CD1c-positive myeloid dendritic cell (primary cell): Measurements from ENCODE around the gene C7orf57.
"Not testable (repeated sequence)": the region's sequence is repeated elsewhere in the genome, so short reads cannot be mapped to it uniquely, and the experiment has no call there.

Experiments
- DNase-seq: peaks from one replicate; pipeline ENCODE4 v3.0.0-alpha.2; 2016; ENCODE audit errors: extremely low spot score

Gene C7orf57

DNA sequence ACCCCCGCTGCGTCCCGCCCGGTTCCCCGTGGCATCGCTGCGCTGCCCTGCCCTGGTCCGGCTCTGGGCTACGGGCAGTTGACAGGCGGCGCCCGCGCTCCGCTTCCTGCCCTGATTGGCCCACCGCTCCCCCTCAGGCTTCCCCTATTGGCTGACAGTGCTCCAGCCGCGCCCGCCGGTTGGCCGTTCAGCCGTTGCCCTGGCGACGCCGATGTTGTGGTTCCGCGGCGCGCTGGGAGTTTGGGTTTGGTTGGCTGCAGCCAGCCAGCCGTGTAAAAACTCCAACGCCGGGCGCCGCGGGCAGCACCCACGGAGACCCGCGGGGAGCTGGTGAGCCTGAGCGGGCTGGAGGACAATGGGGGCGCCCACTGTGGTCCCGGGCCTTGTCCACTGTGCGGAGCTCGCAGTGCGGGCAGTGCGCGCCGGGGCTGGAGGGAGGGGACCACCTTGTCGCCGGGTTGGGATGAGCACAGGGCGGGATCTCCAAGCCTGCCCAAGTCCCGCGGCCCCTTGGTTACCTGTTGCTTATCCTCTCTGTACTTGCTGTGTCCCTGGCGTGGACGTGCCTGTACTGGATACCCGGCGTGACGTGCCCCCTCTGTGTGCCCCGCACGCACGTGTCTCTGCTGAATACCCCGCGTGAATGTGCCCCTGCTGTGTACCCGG, at the start of gene C7orf57:
Gene C7orf57, plus strand, starts transcription at position 243 of the 666 bp plus-strand sequence. CDS start 766 bp downstream, outside the sequence.
- DNase-seq: peak; percentile 96

DNA sequence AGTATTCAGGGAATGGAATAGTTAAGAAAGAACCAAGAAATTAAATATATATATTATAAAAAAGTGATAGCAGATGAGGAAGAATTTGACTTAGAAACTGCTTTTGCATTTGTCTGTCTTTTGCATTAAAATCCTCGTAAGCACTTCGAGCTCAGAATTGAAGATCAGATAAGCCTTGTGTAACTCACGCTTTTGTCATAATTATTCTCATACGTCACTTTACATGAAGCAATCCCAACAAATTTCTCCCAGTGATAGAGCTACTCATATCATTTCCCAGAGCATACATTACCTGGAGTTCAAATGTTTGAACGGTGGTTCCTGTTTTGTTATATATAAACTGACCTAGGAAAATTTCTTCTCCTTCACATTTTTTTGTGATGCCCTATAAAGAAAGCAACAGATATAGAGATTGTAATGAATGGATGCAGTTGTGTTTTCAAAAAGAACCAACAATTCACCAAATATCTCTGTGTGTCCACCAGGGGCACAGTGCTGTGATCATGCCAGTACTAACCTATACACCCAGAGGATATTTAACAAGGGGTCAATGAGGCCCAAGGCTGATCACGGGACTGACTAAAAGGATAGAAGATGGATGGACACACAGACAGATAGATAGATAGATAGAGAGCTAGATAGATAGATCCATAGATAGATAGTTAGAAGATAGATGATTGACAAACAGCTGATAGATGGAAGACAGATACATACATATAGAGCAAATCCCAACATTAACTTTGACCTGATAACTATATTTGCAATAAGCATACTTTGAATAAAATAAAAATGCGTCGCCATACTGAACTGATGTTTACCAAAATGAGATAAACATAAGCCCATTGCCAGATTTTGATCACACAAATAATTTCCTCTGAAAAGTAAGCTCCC, 46.6 kb upstream of the C7orf57 start:
- peak; percentile 13 for DNase-seq

DNA sequence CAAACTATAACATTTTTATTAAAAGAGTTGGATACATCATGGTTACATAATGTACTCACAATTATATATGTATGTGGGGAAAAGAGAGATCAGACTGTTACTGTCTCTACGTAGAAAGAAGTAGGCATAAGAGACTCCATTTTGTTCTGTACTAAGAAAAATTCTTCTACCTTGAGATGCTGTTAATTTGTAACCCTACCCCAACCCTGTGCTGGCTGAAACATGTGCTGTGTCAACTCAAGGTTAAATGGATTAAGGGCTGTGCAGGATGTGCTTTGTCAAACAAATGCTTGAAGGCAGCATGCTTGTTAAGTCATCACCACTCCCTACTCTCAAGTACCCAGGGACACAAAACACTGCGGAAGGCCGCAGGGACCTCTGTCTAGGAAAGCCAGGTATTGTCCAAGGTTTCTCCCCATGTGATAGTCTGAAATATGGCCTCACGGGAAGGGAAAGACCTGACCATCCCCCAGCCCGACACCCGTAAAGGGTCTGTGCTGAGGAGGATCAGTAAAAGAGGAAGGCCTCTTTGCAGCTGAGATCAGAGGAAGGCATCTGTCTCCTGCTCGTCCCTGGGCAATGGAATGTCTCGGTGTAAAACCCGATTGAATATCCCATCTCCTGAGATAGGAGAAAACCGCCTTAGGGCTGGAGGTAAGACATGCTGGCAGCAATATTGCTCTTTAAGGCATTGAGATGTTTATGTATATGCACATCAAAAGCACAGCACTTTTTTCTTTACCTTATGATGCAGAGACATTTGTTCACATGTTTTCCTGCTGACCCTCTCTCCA, 45.5 kb upstream of the C7orf57 start:
- not testable (repeated sequence) for DNase-seq

DNA sequence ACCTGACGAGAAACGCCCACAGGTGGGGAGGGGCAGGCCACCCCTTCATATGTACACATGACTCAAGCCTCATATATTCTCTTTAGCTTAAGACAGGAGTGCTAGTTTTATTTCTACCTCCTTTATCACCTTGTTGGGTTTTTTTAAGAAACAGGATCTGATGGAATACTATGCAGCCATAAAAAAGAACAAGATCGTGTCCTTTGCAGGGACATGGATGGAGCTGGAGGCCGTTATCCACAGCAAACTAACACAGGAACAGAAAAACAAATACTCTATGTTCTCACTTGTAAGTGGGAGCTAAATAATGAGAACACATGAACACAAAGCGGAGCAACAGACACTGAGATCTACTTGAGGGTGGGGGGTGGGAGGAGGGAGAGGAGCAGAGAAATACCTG, 44.8 kb upstream of the C7orf57 start:
- DNase-seq: no peak

DNA sequence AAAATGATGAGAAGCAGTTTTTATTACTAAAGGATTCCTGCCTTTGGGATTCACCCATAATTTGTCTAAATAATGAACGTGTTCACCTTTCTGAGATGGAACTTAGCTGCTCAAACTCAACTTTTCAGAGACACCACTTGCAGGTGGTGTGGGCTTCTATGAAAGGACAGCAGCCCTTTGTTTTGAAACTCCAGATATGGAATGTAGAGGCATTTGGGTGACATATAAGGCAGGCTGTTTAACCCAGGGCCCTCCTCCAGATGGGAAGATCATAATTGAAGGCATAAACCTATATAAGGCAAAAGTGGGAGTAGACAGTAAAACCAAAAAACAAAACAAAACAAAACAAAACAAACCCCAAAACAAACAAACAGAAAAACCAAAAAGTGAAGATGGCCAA, 44.1 kb upstream of the C7orf57 start:
- no peak for DNase-seq

DNA sequence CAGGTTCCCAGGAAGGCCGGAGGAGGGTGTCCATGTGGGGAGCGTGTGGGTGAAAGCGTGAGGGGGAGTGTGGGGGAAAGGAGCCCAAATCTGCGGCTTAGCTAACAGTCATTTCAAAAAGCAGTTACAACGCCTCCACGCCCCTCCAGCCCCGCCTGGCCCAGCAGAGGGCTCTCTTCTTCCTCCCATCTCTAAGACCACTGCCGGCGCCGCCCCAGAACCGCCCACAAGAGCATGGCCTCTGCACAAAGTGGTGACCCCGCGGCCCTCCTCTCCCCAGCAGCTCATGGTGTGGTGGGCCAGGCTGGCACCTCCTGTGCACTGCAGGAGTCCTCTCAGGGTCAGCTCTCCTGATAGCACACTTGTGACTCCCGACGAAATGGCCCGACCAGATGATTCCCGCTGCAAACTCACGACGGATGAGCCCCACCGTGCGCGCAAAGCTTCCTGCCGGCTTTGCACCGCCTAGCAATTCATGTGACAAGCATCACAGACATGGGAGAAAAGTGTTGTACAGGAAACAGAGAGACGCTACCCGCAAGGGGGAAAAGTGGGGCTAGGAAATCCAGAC, 43.5 kb upstream of the C7orf57 start:
- peak; percentile 77 for DNase-seq

DNA sequence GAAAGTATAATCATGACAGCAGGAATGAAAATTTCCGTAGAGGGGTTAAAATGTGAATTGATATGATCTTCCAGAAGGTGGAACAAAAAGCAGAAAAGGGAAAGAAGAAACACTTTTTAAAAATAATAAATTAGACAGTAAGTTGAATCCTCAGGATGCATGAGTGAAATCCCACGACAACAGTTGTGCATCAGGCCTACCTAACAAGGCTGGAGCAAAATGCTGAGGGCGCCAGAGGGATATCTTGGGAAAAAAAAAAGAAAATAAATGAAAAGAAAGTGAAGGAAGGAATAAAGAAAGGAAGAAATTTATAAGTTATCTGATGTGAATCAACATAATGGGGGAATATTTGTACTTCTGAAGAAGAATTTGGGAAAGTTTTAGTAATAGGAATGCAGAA, 42.9 kb upstream of the C7orf57 start:
- no peak for DNase-seq

DNA sequence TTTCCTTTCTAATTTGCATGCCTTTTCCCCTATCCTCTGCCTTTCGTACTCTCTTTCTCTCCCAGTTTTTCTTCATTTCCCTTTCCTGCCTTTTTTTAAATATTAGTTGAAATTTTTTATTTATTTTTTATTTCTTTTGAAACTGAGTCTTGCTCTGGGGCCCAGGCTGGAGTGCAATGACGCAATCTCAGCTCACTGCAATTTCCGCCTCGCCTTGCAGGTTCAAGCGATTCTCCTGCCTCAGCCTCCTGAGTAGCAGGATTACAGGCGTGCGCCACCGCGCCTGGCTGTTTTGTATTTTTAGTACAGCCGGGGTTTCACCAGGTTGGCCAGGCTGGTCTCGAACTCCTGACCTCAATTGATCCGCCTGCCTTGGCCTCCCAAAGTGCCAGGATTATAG, 35.9 kb upstream of the C7orf57 start:
- DNase-seq: no peak

DNA sequence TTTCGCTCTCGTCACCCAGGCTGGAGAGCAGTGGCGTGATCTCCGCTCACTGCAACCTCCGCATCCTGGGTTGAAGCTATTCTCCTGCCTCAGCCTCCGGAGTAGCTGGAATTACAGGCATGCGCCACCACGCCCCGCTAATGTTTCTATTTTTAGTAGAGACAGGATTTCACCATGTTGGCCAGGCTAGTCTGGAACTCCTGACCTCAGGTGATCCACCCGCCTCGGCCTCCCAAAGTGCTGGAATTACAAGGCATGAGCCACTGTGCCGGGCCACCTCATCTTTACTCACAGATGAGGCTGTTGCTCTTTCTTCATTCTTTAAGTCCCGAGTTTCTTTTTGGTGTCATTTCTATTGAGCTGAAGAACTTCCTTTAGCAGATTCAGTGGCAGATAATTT, 35.2 kb upstream of the C7orf57 start:
- DNase-seq: not testable (repeated sequence)

DNA sequence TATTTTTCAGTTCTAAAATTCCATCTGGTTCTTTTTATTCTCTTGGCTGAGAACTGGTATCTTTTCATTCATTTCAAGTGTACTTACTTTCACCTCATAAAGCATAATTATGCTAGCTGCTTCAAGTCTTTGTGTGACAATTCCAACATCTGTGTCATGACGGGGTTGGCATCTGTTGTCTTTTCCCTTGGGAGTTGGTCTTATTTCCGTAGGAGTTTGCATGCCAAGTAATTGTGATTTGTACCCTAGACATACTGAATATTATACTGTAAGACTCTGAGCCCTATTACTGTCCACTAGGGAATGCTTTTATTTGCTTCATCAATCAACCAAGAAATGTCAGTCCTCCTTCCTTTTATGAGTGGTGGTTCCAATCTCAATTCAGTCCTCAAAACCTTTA, 31.3 kb upstream of the C7orf57 start:
- DNase-seq: no peak

DNA sequence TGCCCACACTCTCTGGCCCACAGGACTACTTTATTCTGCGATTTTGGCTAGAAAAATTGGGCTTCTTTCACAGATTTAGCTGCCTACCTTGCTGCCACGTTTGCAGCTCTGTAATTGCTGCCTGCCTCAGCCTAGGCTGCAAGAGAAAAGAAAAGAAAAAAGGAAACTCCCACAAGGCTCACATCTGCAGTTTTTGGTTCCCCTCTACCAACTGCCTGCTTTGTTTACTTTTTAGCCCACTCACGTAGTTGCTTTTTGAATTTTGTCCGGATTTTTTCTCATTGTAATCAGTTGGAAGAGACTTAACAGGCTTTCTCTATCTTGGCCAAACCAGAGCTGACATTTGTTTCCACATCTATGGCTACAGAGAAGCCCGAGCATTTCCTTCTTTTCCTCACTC, 30.7 kb upstream of the C7orf57 start:
- peak; percentile 17 for DNase-seq

DNA sequence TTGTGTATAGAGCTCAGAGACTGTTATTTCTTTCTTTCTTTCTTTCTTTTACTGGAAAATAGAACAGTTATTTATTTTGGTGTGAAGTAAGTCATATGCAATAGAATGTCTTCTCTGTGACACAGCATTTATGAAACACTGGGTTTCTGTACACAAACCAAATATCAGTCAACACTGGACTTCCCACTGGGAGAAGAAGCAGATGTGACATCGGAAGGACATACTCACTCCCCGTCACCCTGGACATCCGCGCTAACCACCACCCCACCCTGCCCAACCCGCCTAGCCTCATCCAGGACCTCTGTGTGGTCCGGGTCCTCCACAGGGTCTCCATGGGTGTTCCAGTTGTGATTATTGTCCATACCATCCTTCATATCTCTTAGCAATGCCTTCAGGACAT, 28.5 kb upstream of the C7orf57 start:
- no peak for DNase-seq

DNA sequence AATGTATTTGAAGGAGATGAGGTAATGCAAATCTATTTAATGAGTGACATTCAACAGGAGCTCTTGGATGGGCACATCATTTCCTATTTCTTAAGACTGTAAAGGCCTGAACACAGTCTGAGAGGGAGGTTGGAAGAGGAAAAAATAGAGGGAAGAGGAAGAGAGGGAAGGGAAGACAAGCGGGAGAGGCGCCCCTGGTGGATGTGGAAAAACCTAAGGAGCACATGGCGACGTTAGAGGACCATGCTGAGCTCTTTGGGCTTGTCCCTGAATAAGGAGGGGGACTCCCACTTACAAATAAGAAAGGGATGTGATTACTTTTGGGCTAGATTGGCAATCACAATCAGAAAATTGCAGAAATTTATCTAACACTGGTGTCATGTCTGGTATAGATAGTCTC, 26.1 kb upstream of the C7orf57 start:
- no peak for DNase-seq

DNA sequence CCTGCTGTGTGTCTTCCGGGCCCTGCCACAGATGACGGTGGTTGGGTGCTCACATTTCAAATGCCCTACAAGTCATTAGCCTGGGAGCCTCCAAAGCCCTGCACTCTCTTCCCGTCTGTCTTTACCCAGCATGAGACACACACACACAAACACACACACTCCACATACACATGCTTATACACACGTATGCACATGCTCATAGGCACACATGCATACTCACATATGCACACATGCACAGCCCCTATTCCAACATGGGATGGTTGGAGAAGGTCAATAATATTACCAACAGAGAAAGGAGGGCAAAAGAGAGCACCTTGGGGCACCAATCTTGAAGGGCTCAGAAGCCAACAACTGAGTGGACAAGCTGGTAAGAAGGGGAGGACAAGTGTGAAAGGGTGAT, 25.4 kb upstream of the C7orf57 start:
- DNase-seq: no peak

DNA sequence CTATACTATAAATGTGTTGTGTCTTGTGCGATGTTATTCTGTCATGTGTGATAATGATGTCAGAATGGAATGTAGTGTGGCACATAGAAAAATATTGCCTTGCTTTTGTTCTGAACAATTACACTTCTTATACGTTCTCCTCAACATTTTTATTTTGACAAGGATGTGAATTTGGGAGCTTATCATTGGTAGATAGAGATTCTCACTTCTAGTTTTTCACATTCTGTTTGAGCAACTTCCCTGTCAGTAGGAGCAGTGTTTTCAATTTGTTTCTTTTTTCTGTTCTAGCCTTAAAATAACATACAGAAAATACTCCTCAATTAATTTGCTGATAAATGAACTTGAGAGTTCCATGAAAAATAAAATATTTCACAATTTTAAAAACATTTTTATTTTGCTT, 24.0 kb upstream of the C7orf57 start:
- DNase-seq: peak; percentile 35

DNA sequence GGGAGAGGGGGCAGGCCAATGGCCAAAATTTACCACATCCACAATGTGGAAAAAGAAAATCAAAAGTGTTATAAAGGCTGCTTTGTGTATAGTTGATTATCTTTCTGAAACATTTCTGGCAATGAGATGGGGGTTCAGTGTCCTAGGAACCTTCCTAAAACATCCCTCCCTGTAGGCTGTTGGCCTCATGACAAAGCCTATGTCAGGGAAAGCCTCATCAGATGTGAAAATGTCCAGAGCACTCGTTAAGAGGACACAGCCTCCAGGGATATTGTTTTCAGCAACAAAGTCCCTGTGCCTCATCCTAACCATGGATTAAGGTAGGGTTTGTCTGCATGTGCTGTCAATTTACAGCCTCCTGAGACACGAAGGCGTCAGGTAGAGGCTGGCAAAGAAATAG, 23.4 kb upstream of the C7orf57 start:
- no peak for DNase-seq

DNA sequence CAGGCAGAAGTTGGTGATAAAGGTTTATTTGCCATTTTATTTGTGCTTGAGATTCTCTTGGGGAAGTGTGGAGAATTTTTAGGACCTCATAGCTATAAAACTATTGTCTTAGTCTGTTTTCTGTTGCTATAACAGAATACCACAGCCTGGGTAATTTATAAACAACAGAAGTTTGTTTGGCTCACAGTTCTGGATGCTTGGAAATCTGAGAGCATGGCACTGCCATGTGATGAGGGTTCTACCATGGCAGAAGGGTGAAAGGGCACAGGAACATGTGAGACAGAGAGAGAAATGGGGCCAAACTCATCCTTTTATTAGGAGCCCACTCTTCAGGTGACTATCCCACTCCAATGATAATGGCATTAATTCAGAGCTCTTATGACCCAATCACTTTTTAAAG, 18.7 kb upstream of the C7orf57 start:
- DNase-seq: no peak

DNA sequence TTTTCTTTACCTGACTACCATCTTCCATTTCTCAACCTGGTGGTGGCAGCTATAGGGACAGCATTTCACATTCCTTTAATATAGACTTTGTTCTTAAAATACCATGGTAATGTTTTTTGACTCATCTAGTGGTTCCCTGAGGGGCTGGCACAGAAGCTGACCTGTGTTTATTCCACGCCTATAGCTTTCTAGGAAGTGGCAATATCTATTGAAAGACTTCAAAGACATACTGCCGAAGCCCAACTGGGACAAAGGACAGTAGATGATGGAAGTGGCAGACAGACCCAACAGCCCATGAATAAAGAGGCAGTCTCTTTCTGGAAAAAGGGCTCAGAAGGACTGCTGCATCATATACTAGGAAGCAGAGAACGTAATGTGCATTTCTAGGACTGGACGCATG, 17.7 kb upstream of the C7orf57 start:
- no peak for DNase-seq

DNA sequence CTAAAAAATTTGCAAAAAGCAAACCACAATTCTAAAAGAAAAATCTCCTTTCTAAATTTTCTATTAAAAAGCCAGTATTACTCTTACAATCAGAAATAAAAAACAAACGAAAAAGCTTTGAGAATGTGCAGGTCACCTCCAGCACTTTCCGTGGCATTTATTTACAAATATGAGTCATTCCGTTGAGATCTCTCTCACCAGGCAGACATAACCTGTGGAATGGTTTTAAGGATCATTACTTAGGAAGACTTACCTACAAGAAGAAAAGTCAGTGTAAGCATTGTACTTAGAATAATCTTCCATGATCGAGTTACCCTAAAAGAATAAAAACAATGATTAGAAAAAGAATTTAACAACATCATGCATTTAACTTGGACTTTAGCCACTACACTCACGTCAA, 9.7 kb upstream of the C7orf57 start:
- no peak for DNase-seq

DNA sequence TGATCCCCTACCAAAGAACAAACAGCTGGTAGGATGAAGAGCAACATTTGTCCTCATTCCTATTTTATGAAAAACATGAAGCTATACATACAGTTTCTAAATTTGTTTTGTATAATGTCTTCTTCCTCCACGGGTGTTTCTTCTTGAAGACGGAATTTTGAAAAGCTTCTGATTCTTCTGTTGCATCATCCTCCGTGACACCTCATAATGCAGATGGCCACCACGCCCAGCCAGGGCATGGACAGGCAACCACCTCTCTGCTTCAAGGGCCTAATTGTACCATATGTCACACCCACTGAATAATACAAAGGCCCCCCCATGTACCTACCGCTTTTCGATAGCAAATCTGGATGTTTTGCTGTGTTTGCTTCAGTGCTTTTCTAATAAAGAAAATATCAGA, 6.4 kb upstream of the C7orf57 start, which contains the start of gene SUN3:
Gene SUN3, minus strand, starts transcription at position 170 of the 400 bp plus-strand sequence. Its CDS starts 169 bp downstream, at position 1.
- DNase-seq: no peak

DNA sequence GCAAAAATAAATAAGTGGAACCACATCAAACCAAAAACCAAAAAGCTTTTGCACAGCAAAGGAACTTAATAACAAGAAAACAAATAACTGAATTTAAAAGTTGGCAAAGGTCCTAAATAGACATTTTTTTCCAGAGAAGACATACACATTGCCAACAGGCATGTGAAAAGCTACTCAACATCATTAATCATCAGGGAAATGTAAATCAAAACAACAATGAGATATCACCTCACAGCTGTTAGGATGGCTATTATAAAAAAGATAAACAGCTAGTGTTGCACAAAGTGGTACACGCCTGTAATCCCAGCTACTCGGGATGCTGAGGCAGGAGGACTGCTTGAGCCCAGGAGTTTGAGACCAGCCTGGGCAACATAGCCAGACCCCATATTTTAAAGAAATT, 4.2 kb upstream of the C7orf57 start:
- DNase-seq: no peak

DNA sequence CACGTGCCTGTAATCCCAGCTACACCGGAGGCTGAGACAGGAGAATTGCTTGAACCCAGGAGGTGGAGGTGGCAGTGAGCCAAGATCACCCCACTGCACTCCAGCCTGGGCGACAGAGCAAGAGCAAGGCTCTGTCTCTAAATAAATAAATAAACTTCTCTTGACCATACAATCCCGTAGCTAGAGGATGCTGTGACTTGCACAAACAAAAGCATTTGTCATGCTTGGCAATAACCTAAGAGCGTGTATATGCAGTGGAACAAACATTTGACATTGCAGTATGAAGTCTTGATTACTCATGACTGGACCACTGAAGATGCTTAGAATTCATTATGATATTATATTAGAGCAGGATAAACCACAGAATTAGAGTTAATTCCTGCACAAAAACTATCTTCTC, 1.4 kb upstream of the C7orf57 start:
- DNase-seq: no peak
